GM23338 (cell line): Measurements from ENCODE around the gene PAH. TPM values are rescaled to one million over a fixed set of nuclear protein-coding genes. Genes with fewer than 3 reads are reported as not detected.

Experiments
- ATAC-seq: fragments of 200-7000 bp; cut with Tn5 transposase; 3 replicates; pipeline ENCODE4 v1.9.1; 2020
- DNase-seq: peaks from one replicate; pipeline ENCODE4 v3.0.0-alpha.2; 2015; ENCODE audit warnings: low spot score
- H2AFZ ChIP-seq: fragments of 200-600 bp; sonication (generic); 2 replicates; pipeline ENCODE4 v1.8.0; 2016; ENCODE audit warnings: antibody characterized with exemption, mild to moderate bottlenecking, moderate library complexity
- H3F3A ChIP-seq: fragments of 200-600 bp; sonication (generic); replicated peaks from 2 replicates; pipeline ENCODE4 v1.8.0; 2017; ENCODE audit warnings: antibody characterized with exemption, mixed run types, low read depth
- H3K27ac ChIP-seq: fragments of 200-600 bp; sonication (generic); 2 replicates; pipeline ENCODE4 v1.6.1; 2016; ENCODE audit warnings: low read depth
- H3K27me3 ChIP-seq: fragments of 200-600 bp; sonication (generic); 2 replicates; pipeline ENCODE4 v1.8.0; 2016; ENCODE audit warnings: mild to moderate bottlenecking, mixed run types, moderate library complexity; ENCODE audit not compliant: insufficient read depth
- H3K36me3 ChIP-seq: fragments of 200-600 bp; sonication (generic); 2 replicates; pipeline ENCODE4 v1.8.0; 2016; ENCODE audit warnings: mild to moderate bottlenecking; ENCODE audit not compliant: insufficient read depth
- H3K4me1 ChIP-seq: fragments of 200-600 bp; sonication (generic); 2 replicates; pipeline ENCODE4 v1.8.0; 2016; ENCODE audit warnings: mild to moderate bottlenecking, moderate library complexity; ENCODE audit not compliant: insufficient read depth
- H3K4me2 ChIP-seq: fragments of 200-600 bp; sonication (generic); 2 replicates; pipeline ENCODE4 v1.7.1; 2017; ENCODE audit warnings: mixed run types
- H3K4me3 ChIP-seq: fragments of 200-600 bp; sonication (generic); 2 replicates; pipeline ENCODE4 v1.6.1; 2016; ENCODE audit warnings: mixed run types
- H3K79me2 ChIP-seq: fragments of 200-600 bp; sonication (generic); replicated peaks from 2 replicates; pipeline ENCODE4 v1.8.0; 2017; ENCODE audit warnings: mild to moderate bottlenecking; ENCODE audit not compliant: insufficient read depth
- H3K9me2 ChIP-seq: fragments of 200-600 bp; sonication (generic); 2 replicates; pipeline ENCODE4 v1.8.0; 2017; ENCODE audit not compliant: insufficient read depth
- H4K20me1 ChIP-seq: fragments of 200-600 bp; sonication (generic); replicated peaks from 2 replicates; pipeline ENCODE4 v1.8.0; 2017; ENCODE audit warnings: mild to moderate bottlenecking; ENCODE audit not compliant: insufficient read depth
- H3K27ac Mint-ChIP-seq: 2 replicates; pipeline ENCODE4 v1.8.0; 2020; ENCODE audit warnings: inconsistent platforms, mild to moderate bottlenecking, moderate library complexity, mixed read lengths
- H3K27me3 Mint-ChIP-seq: 3 replicates; pipeline ENCODE4 v1.8.0; 2022; ENCODE audit warnings: low read depth, mild to moderate bottlenecking, moderate library complexity, mixed read lengths, inconsistent platforms; ENCODE audit not compliant: insufficient read depth, poor library complexity
- H3K36me3 Mint-ChIP-seq: 3 replicates; pipeline ENCODE4 v1.8.0; 2021; ENCODE audit warnings: low read depth, mild to moderate bottlenecking, inconsistent platforms, moderate library complexity, mixed read lengths
- H3K4me1 Mint-ChIP-seq: 3 replicates; pipeline ENCODE4 v1.8.0; 2020; ENCODE audit warnings: mild to moderate bottlenecking, inconsistent platforms, mixed read lengths
- H3K4me3 Mint-ChIP-seq: 3 replicates; pipeline ENCODE4 v1.8.0; 2021; ENCODE audit warnings: moderate library complexity, mild to moderate bottlenecking, inconsistent platforms, mixed read lengths
- H3K9me3 Mint-ChIP-seq: 3 replicates; pipeline ENCODE4 v1.8.0; 2020; ENCODE audit warnings: moderate library complexity, mild to moderate bottlenecking, inconsistent platforms, mixed read lengths
- CREB1 ChIP-seq: fragments of 250-450 bp; sonication (Bioruptor Pico); IDR thresholded peaks from 2 replicates; pipeline ENCODE4 v1.5.0; 2020; ENCODE audit warnings: low read depth, mild to moderate bottlenecking, moderate library complexity
- CTCF ChIP-seq, 2 experiments: fragments of 200-600 bp in 1 of 2; sonication (generic) in 1 of 2; conservative IDR thresholded peaks; 2 replicates each; pipeline versions ENCODE4 v1.5.1 to v1.6.1; 2016 to 2017; ENCODE audit warnings: antibody characterized with exemption in 2 of 2, low read depth in 2 of 2, mild to moderate bottlenecking in 2 of 2, moderate library complexity in 1 of 2
- ETS1 ChIP-seq: IDR thresholded peaks from 2 replicates; pipeline ENCODE4 v1.6.1; 2016; ENCODE audit warnings: antibody characterized with exemption
- EZH2 ChIP-seq: fragments of 200-600 bp; sonication (generic); IDR thresholded peaks from one replicate; pipeline ENCODE4 v1.8.0; 2017; ENCODE audit warnings: antibody characterized with exemption, mild to moderate bottlenecking, low read depth; ENCODE audit not compliant: unreplicated experiment
- EZH2phosphoT487 ChIP-seq: fragments of 200-600 bp; sonication (generic); IDR thresholded peaks from one replicate; pipeline ENCODE4 v1.8.1; 2018; ENCODE audit warnings: antibody characterized with exemption; ENCODE audit not compliant: unreplicated experiment
- JUNB ChIP-seq: IDR thresholded peaks from one replicate; pipeline ENCODE4 v1.6.1; 2016; ENCODE audit warnings: antibody characterized with exemption; ENCODE audit not compliant: unreplicated experiment
- NANOG ChIP-seq: IDR thresholded peaks from 2 replicates; pipeline ENCODE4 v1.6.1; 2016; ENCODE audit warnings: antibody characterized with exemption, borderline replicate concordance
- POLR2AphosphoS5 ChIP-seq: IDR thresholded peaks from 2 replicates; pipeline ENCODE4 v1.6.1; 2016; ENCODE audit warnings: antibody characterized with exemption, low read depth
- REST ChIP-seq: IDR thresholded peaks from one replicate; pipeline ENCODE4 v1.6.1; 2018; ENCODE audit warnings: antibody characterized with exemption; ENCODE audit not compliant: unreplicated experiment
- STAT1 ChIP-seq: IDR thresholded peaks from one replicate; pipeline ENCODE4 v1.6.1; 2016; ENCODE audit warnings: antibody characterized with exemption; ENCODE audit not compliant: unreplicated experiment
- ZNF114 ChIP-seq: fragments of 250-450 bp; sonication (Bioruptor Pico); IDR thresholded peaks from 2 replicates; pipeline ENCODE4 v1.5.0; 2020; ENCODE audit warnings: mild to moderate bottlenecking, moderate library complexity
- ZNF331 ChIP-seq: fragments of 250-450 bp; sonication (Bioruptor Pico); IDR thresholded peaks from 2 replicates; pipeline ENCODE4 v1.5.0; 2020; ENCODE audit warnings: low read depth, mild to moderate bottlenecking, moderate library complexity
- ZNF462 ChIP-seq: fragments of 250-450 bp; sonication (Bioruptor Pico); IDR thresholded peaks from 2 replicates; pipeline ENCODE4 v1.5.0; 2020; ENCODE audit warnings: mild to moderate bottlenecking, moderate library complexity
- polyA plus RNA-seq: library from polyadenylated mRNA; unstranded; fragments of >200 nt; fragmentation: Nextera tagmentation; extraction: Ambion mirVana; gene quantifications from 2 replicates; pipeline ENCODE4 v1.2.1, GENCODE V29; 2016
- total RNA-seq: library from RNA; depleted of rRNA; stranded (reverse); fragments of >200 nt; shearing (Covaris generic); gene quantifications from 2 replicates; pipeline ENCODE4 v1.2.3, GENCODE V29; 2014

PAH gene
- total and polyA plus RNA-seq, 2 experiments from 2014 or later, result 3.7 to 4.8 TPM

- H3K4me1 ChIP-seq, result peaks cover 38% of the 10 kb centered on the region
- no peaks in the 10 kb centered on the region for H3K79me2 ChIP-seq
- H3K27ac ChIP-seq, result no peak overlapping the region
- H3K36me3 Mint-ChIP-seq, result no peaks in the 10 kb centered on the region
- peaks cover 85% of the 10 kb centered on the region for H3K27me3 Mint-ChIP-seq
- no peak for ATAC-seq
- no peaks in the 10 kb centered on the region for H3F3A ChIP-seq
- no peaks in the 10 kb centered on the region for H3K36me3 ChIP-seq
- H4K20me1 ChIP-seq, result peaks cover 13% of the 10 kb centered on the region
- no peaks in the 10 kb centered on the region for H3K9me3 Mint-ChIP-seq
- H3K4me3 Mint-ChIP-seq, result peak overlapping the region; percentile 44; the same call in 1 of the 3 replicates
- H2AFZ ChIP-seq, result no peak overlapping the region
- no peak for DNase-seq
- H3K4me1 Mint-ChIP-seq, result peaks cover 20% of the 10 kb centered on the region
- H3K9me2 ChIP-seq, result no peaks in the 10 kb centered on the region
- no peak overlapping the region for H3K27ac Mint-ChIP-seq
- TF ChIP-seq ZNF462 (CRISPR knock-in tag), result no peak
- TF ChIP-seq REST, result no peak
- TF ChIP-seq ZNF331 (CRISPR knock-in tag), result no peak
- TF ChIP-seq EZH2phosphoT487, result no peak
- TF ChIP-seq ETS1, result no peak
- TF ChIP-seq ZNF114 (CRISPR knock-in tag), result no peak
- TF ChIP-seq STAT1, result no peak
- TF ChIP-seq CREB1 (CRISPR knock-in tag), result no peak
- no peak for TF ChIP-seq EZH2
- TF ChIP-seq POLR2AphosphoS5, result no peak
- TF ChIP-seq JUNB, result no peak
- TF ChIP-seq NANOG, result no peak
- no peak for TF ChIP-seq CTCF (conservative IDR thresholded peaks at IDR 0.05; ENCODE audit: low read depth in 2 of 2)
- peak overlapping the region; percentile 61; the same call in 1 of the 2 replicates for H3K4me3 ChIP-seq
- H3K27me3 ChIP-seq, result peaks cover 91% of the 10 kb centered on the region
- peak overlapping the region; percentile 88 for H3K4me2 ChIP-seq
Observed at GRCh38 chr12:102951841-102952240, 34.8 kb upstream of the PAH start.
